Stimulated activated CD8-positive, alpha-beta memory T cell treated with anti-CD3 and anti-CD28 coated beads, Interleukin-12 subunit alpha, Interleukin-12 subunit beta, amount 100 ng/mL, for 4 hours (primary cell): ENCODE data around the gene TNN.
"Not testable (repeated sequence)": the region's sequence is repeated elsewhere in the genome, so short reads cannot be mapped to it uniquely, and the experiment has no call there.

Experiments used
- DNase-seq: peaks from one replicate; pipeline ENCODE4 v3.0.0-alpha.2; 2020; ENCODE audit warnings: low read depth

TNN gene

GRCh38 chr1:175108331-175108820, 40.7 kb downstream of the TNN start:
- not testable (repeated sequence) for DNase-seq

GRCh38 chr1:175114996-175115395, 47.4 kb downstream of the TNN start:
- no peak for DNase-seq

GRCh38 chr1:175116210-175116798, 48.7 kb downstream of the TNN start:
- no peak for DNase-seq

- DNase-seq = no peak
These were observed 49.3 kb downstream of the TNN start for GRCh38 chr1:175116903-175117302.

GRCh38 chr1:175118375-175119367, 51.0 kb downstream of the TNN start:
- DNase-seq = no peak

- DNase-seq = no peak
These were observed 52.9 kb downstream of the TNN start for GRCh38 chr1:175120511-175120910.

GRCh38 chr1:175124861-175125260, 57.2 kb downstream of the TNN start:
- DNase-seq = no peak

- no peak for DNase-seq
These were observed 58.7 kb downstream of the TNN start for GRCh38 chr1:175126347-175126746.

- DNase-seq = no peak
These were observed 59.9 kb downstream of the TNN start for GRCh38 chr1:175127565-175127964.

- DNase-seq = no peak
These were observed 60.9 kb downstream of the TNN start for GRCh38 chr1:175128523-175128922.

GRCh38 chr1:175129182-175129581, 61.5 kb downstream of the TNN start:
- DNase-seq = no peak

GRCh38 chr1:175129644-175129996, 62.0 kb downstream of the TNN start:
- DNase-seq = no peak

GRCh38 chr1:175129997-175130648, 62.5 kb downstream of the TNN start:
- DNase-seq = no peak

GRCh38 chr1:175130649-175131045, 63.0 kb downstream of the TNN start:
- DNase-seq = no peak

GRCh38 chr1:175131095-175131494, 63.5 kb downstream of the TNN start:
- DNase-seq = no peak

GRCh38 chr1:175132436-175132835, 64.8 kb downstream of the TNN start:
- no peak for DNase-seq

GRCh38 chr1:175133673-175134435, 66.2 kb downstream of the TNN start:
- DNase-seq = no peak

- DNase-seq = no peak
These were observed 66.9 kb downstream of the TNN start for GRCh38 chr1:175134500-175134899.

GRCh38 chr1:175136246-175136645, 68.6 kb downstream of the TNN start:
- DNase-seq = no peak

- no peak for DNase-seq
These were observed 69.7 kb downstream of the TNN start for GRCh38 chr1:175137369-175137768.

GRCh38 chr1:175138579-175138978, 70.9 kb downstream of the TNN start:
- DNase-seq = no peak

GRCh38 chr1:175145899-175146528, 78.4 kb downstream of the TNN start:
- DNase-seq = no peak
